MM.1S (cell line): Measurements from ENCODE around the gene SMC3.

ENCODE experiments used
- CTCF ChIP-seq: fragments of 300-600 bp; sonication (generic); IDR thresholded peaks from 2 replicates; pipeline ENCODE4 v1.5.1; 2016; ENCODE audit warnings: antibody characterized with exemption, low read length, mixed read lengths
- EZH2 ChIP-seq: fragments of 300-600 bp; sonication (generic); optimal IDR thresholded peaks from 2 replicates; pipeline ENCODE3; 2017; ENCODE audit warnings: low read depth, mild to moderate bottlenecking, antibody characterized with exemption, low read length, mixed read lengths
- EZH2phosphoT487 ChIP-seq: fragments of 300-600 bp; sonication (generic); IDR thresholded peaks from 2 replicates; pipeline ENCODE4 v1.6.1; 2018; ENCODE audit warnings: antibody characterized with exemption, low read length

GRCh38 chr10:110650265-110650668 lies 82.8 kb downstream of the SMC3 start:
- TF ChIP-seq CTCF (no peak), EZH2 (no peak), EZH2phosphoT487 (no peak)
